HCT116 (cell line): ENCODE data around the gene GRM4. TPM values are rescaled to one million over a fixed set of nuclear protein-coding genes. Genes with fewer than 3 reads are reported as not detected.
A peak's percentile ranks its signal among the peaks of the same experiment; 100 is the strongest.

ENCODE experiments used
- ATAC-seq: fragments of 200-7000 bp; cut with Tn5 transposase; 2 replicates; pipeline ENCODE4 v1.9.1; 2020; ENCODE audit warnings: mild to moderate bottlenecking, moderate library complexity
- BruUV-seq: library from RNA; stranded (reverse); fragments of 400-500 nt; replicated peaks from 2 replicates; lab custom pipeline; 2021; lab: Mats Ljungman, UMichigan
- CTCF ChIA-PET: fragments of 300-600 bp; sonication (Branson Sonifier 250); formaldehyde crosslinking; loops from one replicate; lab custom pipeline; 2021; ENCODE audit warnings: antibody characterized with exemption; lab: Charles Lee
- POLR2A ChIA-PET: fragments of 300-600, 350-600 bp; sonication (Branson Sonifier 250); formaldehyde crosslinking; loops from one replicate; lab custom pipeline; 2021; ENCODE audit warnings: antibody characterized with exemption; lab: Charles Lee
- RAD21 ChIA-PET, 2 experiments: fragments of 300-600 bp; sonication (Branson Sonifier 250); formaldehyde crosslinking; loops; one replicate each; lab custom pipeline; 2023; ENCODE audit warnings: low total read pairs in 2 of 2; ENCODE audit not compliant: uncharacterized antibody in 2 of 2, unreplicated experiment in 2 of 2, low non-redundant PET in 1 of 2; lab: Charles Lee
- DNase-seq: peaks from one replicate; pipeline ENCODE4 v3.0.0-alpha.2; 2010; ENCODE audit warnings: low read depth, low spot score
- H2AFZ ChIP-seq: fragments of 200-600 bp; shearing (Covaris generic), sonication (generic); 2 replicates; pipeline ENCODE4 v1.6.1; 2017; ENCODE audit warnings: low read depth, mixed run types, mixed read lengths, antibody characterized with exemption, low read length; ENCODE audit not compliant: poor library complexity, severe bottlenecking
- H3K27ac ChIP-seq: 2 replicates; pipeline ENCODE4 v1.5.1; 2012; ENCODE audit warnings: low read depth, low read length
- H3K27me3 ChIP-seq: fragments of 200-600 bp; sonication (generic); 2 replicates; pipeline ENCODE4 v1.6.1; 2016; ENCODE audit warnings: mixed run types, low read length, mixed read lengths; ENCODE audit not compliant: insufficient read depth
- H3K36me3 ChIP-seq, 2 experiments: fragments of 200-500 bp in 1 of 2; fragments of 200-600 bp in 1 of 2; sonication (Bioruptor generic) in 1 of 2; sonication (generic) in 1 of 2; 2 replicates each; pipeline versions ENCODE4 v1.5.1 to v1.6.1; 2014 to 2016; ENCODE audit warnings: low read length in 2 of 2, inconsistent platforms in 1 of 2, mixed read lengths in 1 of 2, mixed run types in 1 of 2; ENCODE audit not compliant: insufficient read depth in 2 of 2, control insufficient read depth in 1 of 2
- H3K4me1 ChIP-seq, 2 experiments: fragments of 200-600 bp in 1 of 2; sonication (generic) in 1 of 2; 2 replicates each; pipeline versions ENCODE4 v1.5.1 to v1.6.1; 2012 to 2017; ENCODE audit warnings: low read length in 2 of 2, inconsistent platforms in 1 of 2, mild to moderate bottlenecking in 1 of 2, mixed read lengths in 1 of 2, mixed run types in 1 of 2, moderate library complexity in 1 of 2; ENCODE audit not compliant: insufficient read depth in 2 of 2, control insufficient read depth in 1 of 2
- H3K4me2 ChIP-seq: fragments of 200-600 bp; sonication (generic); 2 replicates; pipeline ENCODE4 v1.6.1; 2017; ENCODE audit warnings: mixed run types, low read length, mixed read lengths
- H3K4me3 ChIP-seq, 2 experiments: fragments of 200-600 bp in 1 of 2; sonication (generic) in 1 of 2; replicated peaks in 1 of 2; 2 replicates each; pipeline ENCODE4 v1.5.1; 2011 to 2016; ENCODE audit warnings: low read length in 2 of 2, control low read depth in 1 of 2, low read depth in 1 of 2, mild to moderate bottlenecking in 1 of 2, mixed read lengths in 1 of 2, mixed run types in 1 of 2
- H3K79me2 ChIP-seq: fragments of 200-600 bp; sonication (generic); 2 replicates; pipeline ENCODE4 v1.6.1; 2017; ENCODE audit warnings: mild to moderate bottlenecking, mixed run types, low read length, moderate library complexity, mixed read lengths; ENCODE audit not compliant: insufficient read depth
- H3K9ac ChIP-seq: fragments of 200-600 bp; sonication (generic); 2 replicates; pipeline ENCODE4 v1.6.1; 2016; ENCODE audit warnings: low read length, mixed read lengths
- H3K9me2 ChIP-seq: fragments of 200-600 bp; sonication (generic), shearing (Covaris generic); 2 replicates; pipeline ENCODE4 v1.6.1; 2017; ENCODE audit warnings: mixed run types, mild to moderate bottlenecking, moderate library complexity; ENCODE audit not compliant: insufficient read depth
- H3K9me3 ChIP-seq, 2 experiments: fragments of 200-500 bp in 1 of 2; fragments of 200-600 bp in 1 of 2; sonication (Bioruptor generic) in 1 of 2; sonication (generic) in 1 of 2; 2 replicates each; pipeline ENCODE4 v1.6.1; 2014 to 2017; ENCODE audit warnings: low read length in 2 of 2, mixed read lengths in 2 of 2, inconsistent platforms in 1 of 2, low read depth in 1 of 2, mild to moderate bottlenecking in 1 of 2, mixed run types in 1 of 2, moderate library complexity in 1 of 2; ENCODE audit not compliant: control insufficient read depth in 1 of 2, insufficient read depth in 1 of 2
- H4K20me1 ChIP-seq: fragments of 200-600 bp; sonication (generic), shearing (Covaris generic); 2 replicates; pipeline ENCODE4 v1.6.1; 2017; ENCODE audit warnings: mixed run types, mild to moderate bottlenecking, moderate library complexity; ENCODE audit not compliant: insufficient read depth
- ATF3 ChIP-seq: IDR thresholded peaks from 2 replicates; pipeline ENCODE4 v1.6.1; 2012
- CEBPB ChIP-seq: IDR thresholded peaks from 2 replicates; pipeline ENCODE4 v1.6.1; 2012; ENCODE audit warnings: low read depth
- EGR1 ChIP-seq: IDR thresholded peaks from 2 replicates; pipeline ENCODE4 v1.6.1; 2012; ENCODE audit warnings: low read depth
- JUND ChIP-seq: IDR thresholded peaks from 2 replicates; pipeline ENCODE4 v1.6.1; 2012
- SIN3A ChIP-seq: IDR thresholded peaks from 2 replicates; pipeline ENCODE4 v1.6.1; 2012; ENCODE audit warnings: low read depth
- SRF ChIP-seq: IDR thresholded peaks from 2 replicates; pipeline ENCODE4 v1.6.1; 2012; ENCODE audit warnings: low read depth
- TCF7L2 ChIP-seq: IDR thresholded peaks from 2 replicates; pipeline ENCODE4 v1.7.0; 2011; ENCODE audit warnings: borderline replicate concordance, inconsistent platforms; ENCODE audit not compliant: insufficient read depth, insufficient read length; ENCODE audit errors: extremely low read depth
- intact Hi-C: fragments of 100-400 bp; cut with micrococcal nuclease; formaldehyde crosslinking; loops from 2 replicates; pipeline ENCODE4 v1.10.0; 2022
- total RNA-seq: library from RNA; stranded (reverse); gene quantifications from one replicate; pipeline ENCODE4 v1.2.1, GENCODE V29; 2021; ENCODE audit not compliant: unreplicated experiment
- TF ChIP-seq, protein P1 (sequence below): IDR thresholded peaks from 2 replicates; pipeline ENCODE4 v1.6.1; 2012
- TF ChIP-seq, protein P2 (sequence below): IDR thresholded peaks from 2 replicates; pipeline ENCODE4 v1.6.1; 2012; ENCODE audit warnings: low read depth
- TF ChIP-seq, protein P3 (sequence below): IDR thresholded peaks from 2 replicates; pipeline ENCODE4 v1.6.1; 2011; ENCODE audit warnings: mild to moderate bottlenecking, low read length, moderate library complexity; ENCODE audit not compliant: insufficient replicate concordance; ENCODE audit errors: extremely low read depth

Gene GRM4
- total RNA-seq, 1 experiment from 2014 or later: 2.6 TPM

GRCh38 chr6:34146801-34147592, 1.1 kb upstream of the GRM4 start:
- ChIA-PET CTCF (interaction anchor here (1.0 kb wide), 1 partner anchor 381 kb away, joined by 3 read pairs; no protein-coding TSS in a partner anchor), RAD21 (no interaction called here), POLR2A (no interaction called here)
- Histone ChIP-seq H3K4me2 (no peak overlapping the region), H3K4me3 (no peak overlapping the region), H3K9me2 (no peaks in the 10 kb centered on the region), H3K9ac (no peak overlapping the region), H3K9me3 (no peaks in the 10 kb centered on the region), H3K4me1 (peaks cover 0 to 4% of the 10 kb centered on the region in 2 experiments; a peak in 1 of 4 replicates), H3K27ac (no peak overlapping the region), H3K36me3 (no peaks in the 10 kb centered on the region), H3K27me3 (no peaks in the 10 kb centered on the region), H3K79me2 (no peaks in the 10 kb centered on the region), H2AFZ (no peak overlapping the region), H4K20me1 (no peaks in the 10 kb centered on the region)
- TF ChIP-seq ATF3: no peak
- TF ChIP-seq SRF: no peak
- no peak for DNase-seq
- intact Hi-C loops: no loop called here
- no TSS peak for BruUV-seq
- ATAC-seq: no peak

DNA sequence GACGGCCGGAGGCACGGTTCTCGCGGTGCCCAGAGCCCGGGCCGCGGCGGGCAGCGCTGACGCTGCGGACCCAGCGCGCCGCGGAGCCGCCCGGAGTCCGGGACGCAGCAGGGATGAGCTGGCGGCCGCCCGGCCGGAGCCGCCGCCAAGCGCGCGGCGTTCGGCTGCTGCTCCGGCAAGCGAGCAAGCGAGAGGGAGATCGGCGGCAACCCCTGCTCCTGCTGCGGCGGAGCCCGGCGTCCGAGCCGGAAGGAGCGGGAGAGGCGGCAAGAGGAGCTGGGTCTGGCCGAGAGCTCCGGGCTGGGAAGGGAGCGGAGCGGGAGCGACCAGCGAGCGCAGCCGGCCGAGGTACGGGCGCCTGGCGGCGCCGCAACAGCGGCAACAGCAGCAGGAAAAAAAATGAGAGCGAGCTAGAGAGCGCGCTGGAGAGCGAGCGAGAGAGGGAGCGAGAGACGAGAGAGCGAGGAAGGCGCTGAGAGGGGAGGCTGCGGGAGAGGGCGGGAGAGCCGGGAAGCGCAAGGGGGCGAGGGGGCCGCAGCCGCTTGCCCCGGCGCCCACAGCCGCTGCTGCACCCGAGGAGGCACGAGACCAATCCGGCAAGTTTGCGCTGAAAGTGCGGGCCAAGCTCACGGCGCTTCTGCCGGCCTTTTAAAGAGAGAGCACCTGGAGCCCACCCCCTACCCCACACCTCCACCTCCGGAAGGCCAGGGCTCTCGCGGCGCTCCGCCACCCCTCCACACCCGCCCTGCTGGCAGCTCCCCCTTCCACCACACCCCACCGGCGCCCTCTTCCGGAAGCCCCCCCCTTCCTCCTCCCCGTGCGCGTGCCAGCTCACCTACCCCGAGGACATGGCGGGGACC, 496 bp downstream of the GRM4 start:
- ATAC-seq: peak; percentile 72
- peaks cover 0 to 4% of the 10 kb centered on the region in 2 experiments; a peak in 1 of 4 replicates for H3K4me1 ChIP-seq
- no peaks in the 10 kb centered on the region for H3K36me3 ChIP-seq
- H3K9me3 ChIP-seq: no peaks in the 10 kb centered on the region
- H3K27me3 ChIP-seq: no peaks in the 10 kb centered on the region
- DNase-seq: no peak
- intact Hi-C loops: no loop called here
- ChIA-PET RAD21 (interaction anchor here in 1 of 2 experiments (0.7 kb wide), 1 partner anchor 112 kb away, joined by 3 read pairs; no protein-coding TSS in a partner anchor), POLR2A (interaction anchor here (1.0 kb wide), 1 partner anchor 9 kb away, joined by 3 read pairs; no protein-coding TSS in a partner anchor), CTCF (interaction anchor here (1.0 to 1.2 kb wide), 2 partner anchors 90 to 92 kb away, joined by 3 to 4 read pairs; no protein-coding TSS in a partner anchor)
- H3K4me2 ChIP-seq: peak overlapping the region; percentile 70
- peak overlapping the region; percentile 43 to 58 for H3K4me3 ChIP-seq
- H3K27ac ChIP-seq: peak overlapping the region; percentile 26; the same call in 1 of the 2 replicates
- peak overlapping the region; percentile 46 for H3K9ac ChIP-seq
- H2AFZ ChIP-seq: no peak overlapping the region
- no peaks in the 10 kb centered on the region for H3K9me2 ChIP-seq
- no TSS peak for BruUV-seq
- H3K79me2 ChIP-seq: no peaks in the 10 kb centered on the region
- H4K20me1 ChIP-seq: no peaks in the 10 kb centered on the region
- TF ChIP-seq JUND (no peak), SIN3A (no peak), SRF (no peak), TCF7L2 (no peak), CEBPB (no peak), EGR1 (no peak)
- TF ChIP-seq, protein P1, sequence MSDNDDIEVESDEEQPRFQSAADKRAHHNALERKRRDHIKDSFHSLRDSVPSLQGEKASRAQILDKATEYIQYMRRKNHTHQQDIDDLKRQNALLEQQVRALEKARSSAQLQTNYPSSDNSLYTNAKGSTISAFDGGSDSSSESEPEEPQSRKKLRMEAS: peak; percentile 77
- TF ChIP-seq, protein P2, sequence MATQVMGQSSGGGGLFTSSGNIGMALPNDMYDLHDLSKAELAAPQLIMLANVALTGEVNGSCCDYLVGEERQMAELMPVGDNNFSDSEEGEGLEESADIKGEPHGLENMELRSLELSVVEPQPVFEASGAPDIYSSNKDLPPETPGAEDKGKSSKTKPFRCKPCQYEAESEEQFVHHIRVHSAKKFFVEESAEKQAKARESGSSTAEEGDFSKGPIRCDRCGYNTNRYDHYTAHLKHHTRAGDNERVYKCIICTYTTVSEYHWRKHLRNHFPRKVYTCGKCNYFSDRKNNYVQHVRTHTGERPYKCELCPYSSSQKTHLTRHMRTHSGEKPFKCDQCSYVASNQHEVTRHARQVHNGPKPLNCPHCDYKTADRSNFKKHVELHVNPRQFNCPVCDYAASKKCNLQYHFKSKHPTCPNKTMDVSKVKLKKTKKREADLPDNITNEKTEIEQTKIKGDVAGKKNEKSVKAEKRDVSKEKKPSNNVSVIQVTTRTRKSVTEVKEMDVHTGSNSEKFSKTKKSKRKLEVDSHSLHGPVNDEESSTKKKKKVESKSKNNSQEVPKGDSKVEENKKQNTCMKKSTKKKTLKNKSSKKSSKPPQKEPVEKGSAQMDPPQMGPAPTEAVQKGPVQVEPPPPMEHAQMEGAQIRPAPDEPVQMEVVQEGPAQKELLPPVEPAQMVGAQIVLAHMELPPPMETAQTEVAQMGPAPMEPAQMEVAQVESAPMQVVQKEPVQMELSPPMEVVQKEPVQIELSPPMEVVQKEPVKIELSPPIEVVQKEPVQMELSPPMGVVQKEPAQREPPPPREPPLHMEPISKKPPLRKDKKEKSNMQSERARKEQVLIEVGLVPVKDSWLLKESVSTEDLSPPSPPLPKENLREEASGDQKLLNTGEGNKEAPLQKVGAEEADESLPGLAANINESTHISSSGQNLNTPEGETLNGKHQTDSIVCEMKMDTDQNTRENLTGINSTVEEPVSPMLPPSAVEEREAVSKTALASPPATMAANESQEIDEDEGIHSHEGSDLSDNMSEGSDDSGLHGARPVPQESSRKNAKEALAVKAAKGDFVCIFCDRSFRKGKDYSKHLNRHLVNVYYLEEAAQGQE: no peak
- TF ChIP-seq, protein P3, sequence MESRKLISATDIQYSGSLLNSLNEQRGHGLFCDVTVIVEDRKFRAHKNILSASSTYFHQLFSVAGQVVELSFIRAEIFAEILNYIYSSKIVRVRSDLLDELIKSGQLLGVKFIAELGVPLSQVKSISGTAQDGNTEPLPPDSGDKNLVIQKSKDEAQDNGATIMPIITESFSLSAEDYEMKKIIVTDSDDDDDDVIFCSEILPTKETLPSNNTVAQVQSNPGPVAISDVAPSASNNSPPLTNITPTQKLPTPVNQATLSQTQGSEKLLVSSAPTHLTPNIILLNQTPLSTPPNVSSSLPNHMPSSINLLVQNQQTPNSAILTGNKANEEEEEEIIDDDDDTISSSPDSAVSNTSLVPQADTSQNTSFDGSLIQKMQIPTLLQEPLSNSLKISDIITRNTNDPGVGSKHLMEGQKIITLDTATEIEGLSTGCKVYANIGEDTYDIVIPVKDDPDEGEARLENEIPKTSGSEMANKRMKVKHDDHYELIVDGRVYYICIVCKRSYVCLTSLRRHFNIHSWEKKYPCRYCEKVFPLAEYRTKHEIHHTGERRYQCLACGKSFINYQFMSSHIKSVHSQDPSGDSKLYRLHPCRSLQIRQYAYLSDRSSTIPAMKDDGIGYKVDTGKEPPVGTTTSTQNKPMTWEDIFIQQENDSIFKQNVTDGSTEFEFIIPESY: no peak
